K562 (cell line): ENCODE data around the gene FBXW11. TPM values are rescaled to one million over a fixed set of nuclear protein-coding genes. Genes with fewer than 3 reads are reported as not detected.
A peak's percentile ranks its signal among the peaks of the same experiment; 100 is the strongest.

ENCODE experiments used
- ATAC-seq: fragments of 200-7000 bp; cut with Tn5 transposase; 3 replicates; pipeline ENCODE4 v1.9.1; 2020; ENCODE audit warnings: moderate library complexity
- BruUV-seq: library from RNA; stranded (reverse); fragments of 400-500 nt; replicated peaks from 2 replicates; lab custom pipeline; 2021; lab: Mats Ljungman, UMichigan
- CTCF ChIA-PET: fragments of 300-600 bp; formaldehyde crosslinking; extraction: SDS; loops from one replicate; lab custom pipeline; 2021; ENCODE audit warnings: low intra/inter-chr PET ratio; lab: Yijun Ruan, JAX
- POLR2A ChIA-PET: fragments of 300-600, 350-650 bp; sonication (Branson Sonifier 250); formaldehyde crosslinking; extraction: SDS; loops from one replicate; lab custom pipeline; 2021; ENCODE audit warnings: antibody characterized with exemption, inconsistent platforms; lab: Yijun Ruan, JAX
- DNase-seq, 4 experiments: peaks; one replicate each; pipeline versions ENCODE4 v3.0.0 to v3.0.0-alpha.2; 2011 to 2018; ENCODE audit warnings: low spot score in 3 of 4, mixed read lengths in 3 of 4; ENCODE audit errors: extremely low read depth in 1 of 4
- FAIRE-seq: peaks from 2 replicates; lab custom pipeline; 2011; peaks lifted over from hg19 to GRCh38; lab: Jason Lieb, UNC
- H2AFZ ChIP-seq: 2 replicates; pipeline ENCODE4 v1.6.0; 2011; ENCODE audit warnings: low read depth, low read length, control low read depth, inconsistent platforms
- H3K27ac ChIP-seq: fragments of 200-600 bp; 3 replicates; pipeline ENCODE4 v1.8.0; 2011; ENCODE audit warnings: low read depth, mild to moderate bottlenecking, control low read depth, inconsistent platforms, low read length, moderate library complexity, mixed read lengths; ENCODE audit errors: extremely low read depth
- H3K27me3 ChIP-seq, 2 experiments: fragments of 300-600 bp in 1 of 2; 2 replicates in 1 of 2; 3 replicates in 1 of 2; pipeline versions ENCODE4 v1.6.0 to v1.8.0; 2011; ENCODE audit warnings: inconsistent platforms in 2 of 2, low read length in 2 of 2, mild to moderate bottlenecking in 1 of 2, mixed read lengths in 1 of 2, moderate library complexity in 1 of 2; ENCODE audit not compliant: control insufficient read depth in 2 of 2, insufficient read depth in 2 of 2
- H3K36me3 ChIP-seq: fragments of 300-600 bp; 3 replicates; pipeline ENCODE4 v1.8.0; 2011; ENCODE audit warnings: mild to moderate bottlenecking, low read length, inconsistent platforms; ENCODE audit not compliant: control insufficient read depth, insufficient read depth
- H3K4me1 ChIP-seq, 2 experiments: fragments of 200-600 bp in 1 of 2; replicated peaks in 1 of 2; 2 replicates in 1 of 2; 3 replicates in 1 of 2; pipeline versions ENCODE4 v1.5.1 to v1.8.0; 2011; ENCODE audit warnings: inconsistent platforms in 2 of 2, low read length in 2 of 2, mild to moderate bottlenecking in 1 of 2, mixed read lengths in 1 of 2, moderate library complexity in 1 of 2; ENCODE audit not compliant: control insufficient read depth in 2 of 2, insufficient read depth in 2 of 2
- H3K4me2 ChIP-seq: 2 replicates; pipeline ENCODE4 v1.6.1; 2011; ENCODE audit warnings: low read length, control low read depth, inconsistent platforms, mixed read lengths; ENCODE audit not compliant: insufficient read depth
- H3K4me3 ChIP-seq: fragments of 200-600 bp; sonication (generic), shearing (Covaris generic); 2 replicates; pipeline ENCODE4 v1.5.1; 2016; ENCODE audit warnings: control low read depth, inconsistent platforms
- H3K79me2 ChIP-seq: fragments of 200-600 bp; 3 replicates; pipeline ENCODE4 v1.8.0; 2011; ENCODE audit warnings: low read length, inconsistent platforms; ENCODE audit not compliant: control insufficient read depth, insufficient read depth
- H3K9ac ChIP-seq, 2 experiments: 2 replicates each; pipeline versions ENCODE4 v1.6.0 to v1.6.1; 2011; ENCODE audit warnings: low read depth in 2 of 2, low read length in 2 of 2, control low read depth in 1 of 2, inconsistent platforms in 1 of 2, mild to moderate bottlenecking in 1 of 2, mixed read lengths in 1 of 2; ENCODE audit not compliant: insufficient read depth in 1 of 2
- H3K9me1 ChIP-seq: one replicate; pipeline ENCODE4 v1.6.0; 2011; ENCODE audit warnings: inconsistent platforms, mild to moderate bottlenecking, low read length, moderate library complexity; ENCODE audit not compliant: control insufficient read depth, insufficient read depth
- H3K9me3 ChIP-seq: replicated peaks from 2 replicates; pipeline ENCODE4 v1.5.1; 2011; ENCODE audit warnings: low read depth, low read length, inconsistent platforms; ENCODE audit not compliant: control insufficient read depth, insufficient read depth
- H4K20me1 ChIP-seq: replicated peaks from 2 replicates; pipeline ENCODE4 v1.6.1; 2011; ENCODE audit warnings: low read length, inconsistent platforms, mixed read lengths; ENCODE audit not compliant: control insufficient read depth, insufficient read depth
- ATF3 ChIP-seq, 2 experiments: fragments of 450-650 bp in 1 of 2; sonication (generic) in 1 of 2; formaldehyde crosslinking in 1 of 2; IDR thresholded peaks in 1 of 2; conservative IDR thresholded peaks in 1 of 2; 2 replicates each; pipeline versions ENCODE4 v1.6.1 to v1.8.1; 2016 to 2023; ENCODE audit warnings: mild to moderate bottlenecking in 2 of 2, moderate library complexity in 2 of 2, inconsistent platforms in 1 of 2, missing genetic modification reagents in 1 of 2
- NR2C1 ChIP-seq, 2 experiments: fragments of 450-650 bp; IDR thresholded peaks; 2 replicates each; pipeline ENCODE4 v1.6.1; 2017; ENCODE audit warnings: mild to moderate bottlenecking in 2 of 2, antibody characterized with exemption in 1 of 2, inconsistent platforms in 1 of 2, missing compliant biosample characterization in 1 of 2, missing genetic modification characterization in 1 of 2
- NR2C2 ChIP-seq, 2 experiments: fragments of 200-800 bp in 1 of 2; sonication (Bioruptor generic) in 1 of 2; sonication (generic) in 1 of 2; formaldehyde crosslinking in 1 of 2; IDR thresholded peaks; 2 replicates each; pipeline versions ENCODE4 v1.6.1 to v1.8.0; 2016 to 2022; ENCODE audit warnings: mild to moderate bottlenecking in 1 of 2, missing compliant biosample characterization in 1 of 2, missing genetic modification characterization in 1 of 2, missing genetic modification reagents in 1 of 2
- ZNF174 ChIP-seq: fragments of 250-450 bp; sonication (Bioruptor Pico); IDR thresholded peaks from 2 replicates; pipeline ENCODE4 v1.4.0; 2020; ENCODE audit warnings: mild to moderate bottlenecking
- WGBS: fragments of 100-300 bp; shearing (Covaris generic); methylation state at CpG from one replicate; pipeline ENCODE4 v1.1.6; 2016; ENCODE audit warnings: low coverage, mixed read lengths; ENCODE audit not compliant: insufficient coverage; ENCODE audit errors: missing lambda C conversion rate; 5-methylcytosine and 5-hydroxymethylcytosine counted together
- in situ Hi-C: fragments of 300-500 bp; cut with MboI; formaldehyde crosslinking; loops from 4 replicates; pipeline ENCODE4 v1.15.0; 2018; ENCODE audit warnings: inconsistent platforms, mixed read lengths
- intact Hi-C: fragments of 100-400 bp; cut with micrococcal nuclease; formaldehyde crosslinking; loops from 2 replicates; pipeline ENCODE4 v1.14.2; 2022
- polyA plus RNA-seq, 8 experiments: library from polyadenylated mRNA; depleted of rRNA in 4 of 8; stranded (reverse) in 5 of 8; unstranded in 3 of 8; fragments of >200 nt; fragmentation: Nextera tagmentation in 2 of 8; fragmentation: Illumina TruSeq in 1 of 8; extraction: Ambion mirVana in 2 of 8; extraction: Trizol in 1 of 8; gene quantifications; 2 replicates each; pipeline versions ENCODE4 v1.2.1 to v1.2.3, GENCODE V29; 2011 to 2014; ENCODE audit warnings: inconsistent platforms in 1 of 8, missing spikeins in 1 of 8
- total RNA-seq, 7 experiments: library from RNA; depleted of rRNA in 6 of 7; stranded (reverse); fragments of >200 nt in 6 of 7; fragmentation: Illumina TruSeq in 2 of 7; extraction: Trizol in 2 of 7; gene quantifications; 2 replicates each; pipeline versions ENCODE4 v1.2.1 to v1.2.3, GENCODE V29; 2011 to 2021; ENCODE audit warnings: low replicate concordance in 1 of 7
- TF ChIP-seq, protein P1 (sequence below): fragments of 250-450 bp; sonication (Bioruptor Pico); IDR thresholded peaks from 2 replicates; pipeline ENCODE4 v1.4.0; 2020; ENCODE audit warnings: borderline replicate concordance

Gene FBXW11
- total and polyA plus RNA-seq, 9 of the 15 experiments (the other 6 are each of a cell fraction or from before 2014, with no cell fraction given), result 3.0 to 28.6 (median 23.6) TPM

DNA sequence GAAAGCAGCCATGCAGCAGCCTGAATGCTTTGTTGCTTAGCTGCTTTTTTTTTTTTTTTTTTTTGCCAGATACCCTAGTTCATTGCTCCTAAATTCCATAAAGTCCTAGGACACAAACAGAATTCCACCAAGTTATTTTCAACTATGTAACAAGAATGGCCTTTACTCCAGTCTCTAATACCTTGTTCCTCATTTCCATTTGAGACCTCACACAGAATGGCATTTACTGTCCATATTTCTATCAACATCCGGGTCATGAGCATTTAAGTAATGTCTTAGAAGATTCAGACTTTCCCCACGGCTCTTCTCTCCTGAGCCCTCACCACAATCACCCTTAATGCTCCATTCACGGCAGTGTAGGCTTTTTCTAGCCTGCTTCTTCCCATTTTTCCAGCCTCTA lies 31.7 kb upstream of the FBXW11 start:
- peaks cover 15 to 18% of the 10 kb centered on the region in 2 experiments; a peak in 4 of 5 replicates for H3K27me3 ChIP-seq
- H3K9ac ChIP-seq, result no peak overlapping the region
- FAIRE-seq, result no peak
- H3K27ac ChIP-seq, result no peak overlapping the region
- no peak for DNase-seq
- H3K4me3 ChIP-seq, result no peak overlapping the region
- H3K9me1 ChIP-seq, result no peaks in the 10 kb centered on the region
- BruUV-seq, result no TSS peak
- no peaks in the 10 kb centered on the region for H4K20me1 ChIP-seq
- no peaks in the 10 kb centered on the region for H3K9me3 ChIP-seq
- TF ChIP-seq, protein P1, sequence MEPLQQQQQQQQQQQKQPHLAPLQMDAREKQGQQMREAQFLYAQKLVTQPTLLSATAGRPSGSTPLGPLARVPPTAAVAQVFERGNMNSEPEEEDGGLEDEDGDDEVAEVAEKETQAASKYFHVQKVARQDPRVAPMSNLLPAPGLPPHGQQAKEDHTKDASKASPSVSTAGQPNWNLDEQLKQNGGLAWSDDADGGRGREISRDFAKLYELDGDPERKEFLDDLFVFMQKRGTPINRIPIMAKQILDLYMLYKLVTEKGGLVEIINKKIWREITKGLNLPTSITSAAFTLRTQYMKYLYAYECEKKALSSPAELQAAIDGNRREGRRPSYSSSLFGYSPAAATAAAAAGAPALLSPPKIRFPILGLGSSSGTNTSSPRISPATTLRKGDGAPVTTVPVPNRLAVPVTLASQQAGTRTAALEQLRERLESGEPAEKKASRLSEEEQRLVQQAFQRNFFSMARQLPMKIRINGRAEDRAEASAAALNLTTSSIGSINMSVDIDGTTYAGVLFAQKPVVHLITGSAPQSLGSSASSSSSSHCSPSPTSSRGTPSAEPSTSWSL, result no peak
- no peak for TF ChIP-seq ZNF174 (CRISPR knock-in tag)
- peak; percentile 25; the same call in 1 of the 2 replicates for TF ChIP-seq NR2C1 (IDR thresholded peaks at IDR 0.05)
- no peak for TF ChIP-seq NR2C1 (tag; IDR thresholded peaks at IDR 0.05)
- TF ChIP-seq ATF3 (IDR thresholded peaks at IDR 0.05), result no peak
- TF ChIP-seq ATF3 (CRISPR knock-in tag; conservative IDR thresholded peaks at IDR 0.05), result no peak
- TF ChIP-seq NR2C2 (CRISPR knock-in tag; IDR thresholded peaks at IDR 0.05), result no peak
- TF ChIP-seq NR2C2 (tag; IDR thresholded peaks at IDR 0.05), result 0 out of 2 replicates have a peak, but pooled peaks have one; percentile 16
- no peaks in the 10 kb centered on the region for H3K36me3 ChIP-seq
- no peaks in the 10 kb centered on the region for H3K4me1 ChIP-seq
- in situ Hi-C loops, result loop anchor here (10.0 kb wide), 1 partner anchor 623 kb away; the partner anchor contains the start of gene FGF18
- CTCF ChIA-PET, result interaction anchor here (0.6 to 6.1 kb wide), 2 partner anchors 113 to 126 kb away, joined by 3 to 43 read pairs; no protein-coding TSS in a partner anchor
- no peak overlapping the region for H3K4me2 ChIP-seq
- no peak for ATAC-seq
- intact Hi-C loops, result no loop called here
- no peaks in the 10 kb centered on the region for H3K79me2 ChIP-seq
- POLR2A ChIA-PET, result no interaction called here
- 2% methylated on average over 3 of the region's 3 CpGs for WGBS
- H2AFZ ChIP-seq, result no peak overlapping the region
